Measurements from ENCODE around the gene NAMPT. TPM values are rescaled to one million over a fixed set of nuclear protein-coding genes. Genes with fewer than 3 reads are reported as not detected.
"Not testable (repeated sequence)": the region's sequence is repeated elsewhere in the genome, so short reads cannot be mapped to it uniquely, and the experiment has no call there.

Gene NAMPT
- total RNA-seq, 4 donors from 2014 or later = 274 to 823 (median 604) TPM

- no peak for TF ChIP-seq CTCF (IDR thresholded peaks at IDR 0.05)
- no peak for TF ChIP-seq POLR2A (IDR thresholded peaks at IDR 0.05)
- Histone ChIP-seq H3K27me3 (no peaks in the 10 kb centered on the region), H3K9me3 (no peaks in the 10 kb centered on the region), H3K36me3 (no peaks in the 10 kb centered on the region), H3K4me1 (no peaks in the 10 kb centered on the region), H3K4me3 (no peak overlapping the region), H3K27ac (no peak overlapping the region)
- WGBS, 2 donors = 61 to 68% methylated on average over 4 of the region's 4 CpGs
- intact Hi-C loops (cut with DNase I) = no loop called here
- no peak for DNase-seq
Measured at GRCh38 chr7:106312099-106312871, 27.5 kb upstream of the NAMPT start.

GRCh38 chr7:106309362-106309761 is 24.6 kb upstream of the NAMPT start:
- no peak overlapping the region for H3K27ac ChIP-seq
- intact Hi-C loops (cut with DNase I) = no loop called here

GRCh38 chr7:106306256-106306655 is 21.5 kb upstream of the NAMPT start:
- H3K27ac ChIP-seq = no peak overlapping the region
- H3K9me3 ChIP-seq = peaks cover 0 to 11% (median 0%) of the 10 kb centered on the region in 3 donors
- no peak overlapping the region for H3K4me3 ChIP-seq
- 77 to 78% methylated on average over 3 of the region's 3 CpGs for whole genome bisulfite sequencing, 2 donors
- no peaks in the 10 kb centered on the region for H3K36me3 ChIP-seq
- no peak for TF ChIP-seq CTCF (IDR thresholded peaks at IDR 0.05)
- no peak for TF ChIP-seq POLR2A (IDR thresholded peaks at IDR 0.05)
- DNase-seq = no peak
- peaks cover 0 to 11% (median 0%) of the 10 kb centered on the region in 3 donors for H3K4me1 ChIP-seq
- intact Hi-C loops (cut with DNase I) = no loop called here
- peaks cover 0 to 3% (median 0%) of the 10 kb centered on the region in 4 donors for H3K27me3 ChIP-seq

More at GRCh38 chr7:106309362-106309761, 24.6 kb upstream of the NAMPT start:
- no peak overlapping the region for H3K4me3 ChIP-seq
- peaks cover 0 to 3% (median 0%) of the 10 kb centered on the region in 4 donors for H3K27me3 ChIP-seq
- TF ChIP-seq CTCF (IDR thresholded peaks at IDR 0.05) (no peak), POLR2A (IDR thresholded peaks at IDR 0.05) (no peak)
- no peaks in the 10 kb centered on the region for H3K36me3 ChIP-seq
- H3K4me1 ChIP-seq = no peaks in the 10 kb centered on the region
- no peaks in the 10 kb centered on the region for H3K9me3 ChIP-seq
- DNase-seq = no peak

GRCh38 chr7:106305732-106306131 is 20.9 kb upstream of the NAMPT start:
- WGBS, 2 donors = 40 to 61% methylated on average over 3 of the region's 3 CpGs
- Histone ChIP-seq H3K27me3 (peaks cover 0 to 3% (median 0%) of the 10 kb centered on the region in 4 donors), H3K36me3 (no peaks in the 10 kb centered on the region), H3K9me3 (peaks cover 0 to 14% (median 0%) of the 10 kb centered on the region in 3 donors), H3K4me3 (no peak overlapping the region), H3K27ac (no peak overlapping the region), H3K4me1 (peaks cover 0 to 11% (median 0%) of the 10 kb centered on the region in 3 donors)
- TF ChIP-seq POLR2A (IDR thresholded peaks at IDR 0.05) = no peak
- DNase-seq = no peak
- intact Hi-C loops (cut with DNase I) = no loop called here

GRCh38 chr7:106304568-106304967 is 19.8 kb upstream of the NAMPT start:
- Histone ChIP-seq H3K9me3 (peaks cover 0 to 14% (median 0%) of the 10 kb centered on the region in 3 donors), H3K4me1 (peaks cover 0 to 11% (median 0%) of the 10 kb centered on the region in 3 donors), H3K4me3 (no peak overlapping the region), H3K36me3 (no peaks in the 10 kb centered on the region), H3K27ac (no peak overlapping the region), H3K27me3 (peaks cover 0 to 3% (median 0%) of the 10 kb centered on the region in 4 donors)
- TF ChIP-seq CTCF (IDR thresholded peaks at IDR 0.05) = no peak
- TF ChIP-seq POLR2A (IDR thresholded peaks at IDR 0.05) = no peak
- intact Hi-C loops (cut with DNase I) = no loop called here
- 48 to 64% methylated on average over 2 of the region's 2 CpGs for WGBS, 2 donors
- no peak for DNase-seq

GRCh38 chr7:106298631-106299030 is 13.8 kb upstream of the NAMPT start:
- H3K27ac ChIP-seq; intact Hi-C loops (cut with DNase I); H3K36me3 ChIP-seq; H3K4me1 ChIP-seq; H3K27me3 ChIP-seq; DNase-seq; H3K4me3 ChIP-seq: not testable (repeated sequence)
- peaks cover 0 to 14% (median 0%) of the 10 kb centered on the region in 3 donors for H3K9me3 ChIP-seq
- 83% methylated on average over 1 of the region's 4 CpGs; no CpG with 5 or more reads in 1 of the 2 donors for WGBS, 2 donors

- H3K9me3 ChIP-seq = peaks cover 0 to 14% (median 0%) of the 10 kb centered on the region in 3 donors
- H3K27me3 ChIP-seq; H3K4me1 ChIP-seq; H3K36me3 ChIP-seq; DNase-seq; H3K27ac ChIP-seq; intact Hi-C loops (cut with DNase I); H3K4me3 ChIP-seq: not testable (repeated sequence)
- 83% methylated on average over 1 of the region's 4 CpGs; no CpG with 5 or more reads in 1 of the 2 donors for WGBS, 2 donors
Measured at GRCh38 chr7:106298155-106298554, 13.4 kb upstream of the NAMPT start.

All from esophagus squamous epithelium (tissue), 5 donors.